Lung (tissue), 12 donors: ENCODE data around the gene PSG2. TPM values are rescaled to one million over a fixed set of nuclear protein-coding genes. Genes with fewer than 3 reads are reported as not detected.
"Not testable (repeated sequence)": the region's sequence is repeated elsewhere in the genome, so short reads cannot be mapped to it uniquely, and the experiment has no call there.

Source experiments
- ATAC-seq: fragments of 200-7000 bp; cut with Tn5 transposase; one replicate; pipeline ENCODE4 v1.9.1; 2020; ENCODE audit warnings: moderate number of reproducible peaks; ENCODE audit not compliant: insufficient read depth, low FRiP score
- DNase-seq, 3 donors: peaks; one replicate each; pipeline ENCODE4 v3.0.0-alpha.2; 2013 to 2017
- H3K27ac ChIP-seq, 2 donors: one replicate each; pipeline ENCODE4 v1.5.1; 2013; ENCODE audit warnings: mild to moderate bottlenecking in 2 of 2, moderate library complexity in 2 of 2, control low read depth in 1 of 2, inconsistent platforms in 1 of 2, low read depth in 1 of 2, low read length in 1 of 2
- H3K27me3 ChIP-seq, 3 donors: one replicate each; pipeline ENCODE4 v1.5.1; 2013; ENCODE audit warnings: low read length in 2 of 3; ENCODE audit not compliant: control insufficient read depth in 3 of 3, insufficient read depth in 3 of 3
- H3K36me3 ChIP-seq, 4 donors: one replicate each; pipeline ENCODE4 v1.5.1; 2013; ENCODE audit warnings: low read length in 4 of 4, mild to moderate bottlenecking in 1 of 4, moderate library complexity in 1 of 4; ENCODE audit not compliant: control insufficient read depth in 4 of 4, insufficient read depth in 4 of 4
- H3K4me1 ChIP-seq, 5 donors: one replicate each; pipeline ENCODE4 v1.5.1; 2013; ENCODE audit warnings: low read length in 5 of 5, mild to moderate bottlenecking in 2 of 5, moderate library complexity in 1 of 5; ENCODE audit not compliant: control insufficient read depth in 5 of 5, insufficient read depth in 5 of 5
- H3K4me3 ChIP-seq: one replicate; pipeline ENCODE4 v1.5.1; 2013; ENCODE audit warnings: mild to moderate bottlenecking, control low read depth, moderate library complexity
- H3K9ac ChIP-seq, 2 donors: one replicate each; pipeline ENCODE4 v1.5.1; 2013; ENCODE audit warnings: low read length in 2 of 2, control low read depth in 1 of 2; ENCODE audit not compliant: insufficient read depth in 1 of 2
- H3K9me3 ChIP-seq, 4 donors: one replicate each; pipeline ENCODE4 v1.5.1; 2013; ENCODE audit warnings: low read length in 3 of 4, mild to moderate bottlenecking in 1 of 4, moderate library complexity in 1 of 4; ENCODE audit not compliant: control insufficient read depth in 4 of 4, insufficient read depth in 3 of 4
- CTCF ChIP-seq: IDR thresholded peaks from 2 replicates; pipeline ENCODE4 v1.5.1; 2012; ENCODE audit warnings: mild to moderate bottlenecking; ENCODE audit errors: control extremely low read depth, extremely low read depth
- WGBS, 2 donors: extraction: QIAGEN DNeasy Blood & Tissue Kit; methylation state at CpG; one replicate each; pipeline ENCODE4 v1.1.7; 2013; 5-methylcytosine and 5-hydroxymethylcytosine counted together
- polyA plus RNA-seq, 2 donors: library from polyadenylated mRNA; stranded (reverse); fragments of 200-250 nt; gene quantifications; one replicate each; pipeline ENCODE4 v1.2.1, GENCODE V29; 2013
- total RNA-seq, 2 donors: library from RNA; depleted of rRNA in 1 of 2; stranded (reverse); fragments of >200 nt in 1 of 2; gene quantifications; one replicate each; pipeline ENCODE4 v1.2.1, GENCODE V29; 2014 to 2021
- donor health status: control.
- donor health status: control.
- donor health status: Bipolar disorder and iron deficiency.
- donor health status: healthy.
- donor health status: DM: yes; HTN: yes; CAD: no.

The PSG2 gene
- total and polyA plus RNA-seq, 4 donors, result not detected

- not testable (repeated sequence) for H3K36me3 ChIP-seq, H3K9me3 ChIP-seq, ATAC-seq, H3K4me3 ChIP-seq, H3K27me3 ChIP-seq, H3K27ac ChIP-seq, DNase-seq, H3K4me1 ChIP-seq, H3K9ac ChIP-seq
- WGBS, 2 donors, result 54% methylated on average over 12 of the region's 12 CpGs
Observed at GRCh38 chr19:43084196-43084832, 1.8 kb upstream of the PSG2 start.

GRCh38 chr19:43083721-43084120, 1.2 kb upstream of the PSG2 start:
- not testable (repeated sequence) for H3K4me1 ChIP-seq, H3K4me3 ChIP-seq, H3K27me3 ChIP-seq, ATAC-seq, H3K27ac ChIP-seq, H3K9ac ChIP-seq, H3K9me3 ChIP-seq, H3K36me3 ChIP-seq, DNase-seq
- WGBS, 2 donors, result 92 to 94% methylated on average over 9 of the region's 9 CpGs

GRCh38 chr19:43078311-43078710, 4.2 kb downstream of the PSG2 start:
- Histone ChIP-seq H3K9me3 (no peaks in the 10 kb centered on the region), H3K4me1 (no peaks in the 10 kb centered on the region), H3K9ac (no peak overlapping the region), H3K36me3 (no peaks in the 10 kb centered on the region), H3K4me3 (no peak overlapping the region), H3K27ac (no peak overlapping the region), H3K27me3 (no peaks in the 10 kb centered on the region)
- ATAC-seq (no peak), DNase-seq (no peak)
- 85 to 86% methylated on average over 4 of the region's 4 CpGs for WGBS, 2 donors
- no peak for TF ChIP-seq CTCF

GRCh38 chr19:43077881-43078280, 4.6 kb downstream of the PSG2 start:
- 76 to 83% methylated on average over 4 of the region's 4 CpGs for WGBS, 2 donors
- not testable (repeated sequence) for DNase-seq, H3K4me1 ChIP-seq, ATAC-seq, H3K36me3 ChIP-seq, H3K9ac ChIP-seq, H3K27me3 ChIP-seq, H3K9me3 ChIP-seq, H3K27ac ChIP-seq, H3K4me3 ChIP-seq

- not testable (repeated sequence) for H3K27ac ChIP-seq, DNase-seq, ATAC-seq, H3K9ac ChIP-seq, H3K27me3 ChIP-seq, H3K36me3 ChIP-seq, H3K4me1 ChIP-seq, H3K4me3 ChIP-seq, H3K9me3 ChIP-seq
- WGBS, 2 donors, result 76 to 84% methylated on average over 3 of the region's 3 CpGs
Observed at GRCh38 chr19:43062418-43062817, 20.1 kb downstream of the PSG2 start.

- H3K4me1 ChIP-seq, ATAC-seq, H3K9me3 ChIP-seq, H3K9ac ChIP-seq, H3K36me3 ChIP-seq, H3K27ac ChIP-seq, H3K27me3 ChIP-seq, DNase-seq, H3K4me3 ChIP-seq: not testable (repeated sequence)
- WGBS, 2 donors, result 75 to 80% methylated on average over 3 of the region's 3 CpGs
Observed at GRCh38 chr19:43061326-43061725, 21.2 kb downstream of the PSG2 start.

GRCh38 chr19:43060254-43060653, 22.2 kb downstream of the PSG2 start:
- DNase-seq, H3K4me1 ChIP-seq, H3K9me3 ChIP-seq, ATAC-seq, H3K27ac ChIP-seq, H3K27me3 ChIP-seq, H3K36me3 ChIP-seq, H3K9ac ChIP-seq, H3K4me3 ChIP-seq: not testable (repeated sequence)
- whole genome bisulfite sequencing, 2 donors, result 68 to 69% methylated on average over 3 of the region's 3 CpGs

- not testable (repeated sequence) for H3K27me3 ChIP-seq, ATAC-seq, H3K9ac ChIP-seq, H3K4me3 ChIP-seq, DNase-seq, H3K27ac ChIP-seq, H3K9me3 ChIP-seq, H3K36me3 ChIP-seq, H3K4me1 ChIP-seq
- WGBS, 2 donors, result 69 to 82% methylated on average over 2 of the region's 2 CpGs
Observed at GRCh38 chr19:43059482-43059881, 23.0 kb downstream of the PSG2 start.
